Neuronal stem cell (in vitro differentiated cells): ENCODE data around the gene PTRH2.

ENCODE experiments used
- DNase-seq: peaks from one replicate; pipeline ENCODE4 v3.0.0-alpha.2; 2013; ENCODE audit warnings: low spot score
- H2AFZ ChIP-seq: one replicate; pipeline ENCODE4 v1.6.1; 2013; ENCODE audit warnings: mild to moderate bottlenecking, low read length, inconsistent platforms
- H2AK5ac ChIP-seq: 2 replicates; pipeline ENCODE4 v1.6.1; 2013; ENCODE audit warnings: low read depth, mild to moderate bottlenecking, inconsistent platforms, low read length, moderate library complexity, mixed read lengths
- H2BK120ac ChIP-seq: 2 replicates; pipeline ENCODE4 v1.6.1; 2013; ENCODE audit warnings: low read depth, mild to moderate bottlenecking, inconsistent platforms, low read length, moderate library complexity, mixed read lengths
- H2BK12ac ChIP-seq: one replicate; pipeline ENCODE4 v1.6.1; 2013; ENCODE audit warnings: low read length, inconsistent platforms
- H2BK15ac ChIP-seq: 2 replicates; pipeline ENCODE4 v1.6.1; 2013; ENCODE audit warnings: mild to moderate bottlenecking, low read length, inconsistent platforms, mixed read lengths
- H2BK5ac ChIP-seq: one replicate; pipeline ENCODE4 v1.6.1; 2013; ENCODE audit warnings: inconsistent platforms, mild to moderate bottlenecking, low read length, moderate library complexity
- H3K14ac ChIP-seq: one replicate; pipeline ENCODE4 v1.6.1; 2013; ENCODE audit warnings: low read length, inconsistent platforms
- H3K18ac ChIP-seq: 2 replicates; pipeline ENCODE4 v1.6.1; 2013; ENCODE audit warnings: low read length, inconsistent platforms
- H3K23ac ChIP-seq: 2 replicates; pipeline ENCODE4 v1.6.1; 2013; ENCODE audit warnings: low read depth, mild to moderate bottlenecking, mixed read lengths, low read length, inconsistent platforms; ENCODE audit not compliant: poor library complexity
- H3K27ac ChIP-seq: replicated peaks from 3 replicates; pipeline ENCODE4 v1.5.1; 2013; ENCODE audit warnings: low read length, inconsistent platforms
- H3K27me3 ChIP-seq, 3 experiments: 2 replicates each; pipeline ENCODE4 v1.6.1; 2013; ENCODE audit warnings: low read length in 3 of 3, mild to moderate bottlenecking in 2 of 3, inconsistent platforms in 1 of 3, low read depth in 1 of 3, mixed read lengths in 1 of 3, moderate library complexity in 1 of 3; ENCODE audit not compliant: control insufficient read depth in 3 of 3, insufficient read depth in 3 of 3
- H3K36me3 ChIP-seq, 2 donors: replicated peaks in 1 of 2; 2 replicates each; pipeline ENCODE4 v1.6.1; 2013; ENCODE audit warnings: low read length in 2 of 2; ENCODE audit not compliant: control insufficient read depth in 2 of 2, insufficient read depth in 2 of 2
- H3K4ac ChIP-seq: 2 replicates; pipeline ENCODE4 v1.6.1; 2013; ENCODE audit warnings: inconsistent platforms, mild to moderate bottlenecking, low read length, moderate library complexity
- H3K4me1 ChIP-seq, 2 donors: 1 replicate in 1 of 2; 2 replicates in 1 of 2; pipeline ENCODE4 v1.6.1; 2013; ENCODE audit warnings: low read length in 2 of 2, low read depth in 1 of 2; ENCODE audit not compliant: control insufficient read depth in 2 of 2, insufficient read depth in 1 of 2
- H3K4me2 ChIP-seq: one replicate; pipeline ENCODE4 v1.6.1; 2013; ENCODE audit warnings: mild to moderate bottlenecking, low read length, inconsistent platforms; ENCODE audit not compliant: insufficient read depth, poor library complexity, severe bottlenecking
- H3K4me3 ChIP-seq, 2 donors: 2 replicates each; pipeline ENCODE4 v1.5.1; 2013; ENCODE audit warnings: low read length in 2 of 2, mild to moderate bottlenecking in 2 of 2, inconsistent platforms in 1 of 2, moderate library complexity in 1 of 2
- H3K79me1 ChIP-seq: one replicate; pipeline ENCODE4 v1.6.1; 2013; ENCODE audit warnings: low read depth, mild to moderate bottlenecking, inconsistent platforms, low read length, moderate library complexity
- H3K9ac ChIP-seq: one replicate; pipeline ENCODE4 v1.6.1; 2013; ENCODE audit warnings: mild to moderate bottlenecking, low read depth, low read length, inconsistent platforms; ENCODE audit not compliant: poor library complexity
- H3K9me3 ChIP-seq, 2 donors: replicated peaks in 1 of 2; 2 replicates each; pipeline versions ENCODE3 to v1.6.1; 2013; ENCODE audit warnings: low read length in 2 of 2, mild to moderate bottlenecking in 2 of 2, inconsistent platforms in 1 of 2, low read depth in 1 of 2, mixed read lengths in 1 of 2, moderate library complexity in 1 of 2; ENCODE audit not compliant: control insufficient read depth in 2 of 2, insufficient read depth in 1 of 2
- H4K8ac ChIP-seq: one replicate; pipeline ENCODE4 v1.6.1; 2013; ENCODE audit warnings: low read depth, mild to moderate bottlenecking, inconsistent platforms, low read length, moderate library complexity
- H4K91ac ChIP-seq: one replicate; pipeline ENCODE4 v1.6.1; 2013; ENCODE audit warnings: low read length, low read depth, mild to moderate bottlenecking, inconsistent platforms; ENCODE audit not compliant: poor library complexity
- WGBS, 2 donors: extraction: QIAGEN DNeasy Blood & Tissue Kit; methylation state at CpG; one replicate each; pipeline ENCODE4 v1.1.7; 2013; ENCODE audit warnings: missing lambda C conversion rate in 2 of 2, mixed read lengths in 1 of 2; ENCODE audit not compliant: insufficient read length in 2 of 2, insufficient replicate concordance in 1 of 2; ENCODE audit errors: extremely low coverage in 2 of 2; 5-methylcytosine and 5-hydroxymethylcytosine counted together

Gene PTRH2

GRCh38 chr17:59722623-59723022 lies 15.4 kb upstream of the PTRH2 start:
- Histone ChIP-seq H3K79me1 (no peaks in the 10 kb centered on the region), H2BK5ac (no peak overlapping the region), H3K4ac (no peak overlapping the region), H2BK12ac (no peak overlapping the region), H3K27ac (no peak overlapping the region), H3K23ac (no peak overlapping the region), H3K9me3 (no peaks in the 10 kb centered on the region), H3K18ac (no peak overlapping the region), H2AK5ac (no peak overlapping the region), H3K14ac (no peak overlapping the region), H4K8ac (no peak overlapping the region), H3K36me3 (no peaks in the 10 kb centered on the region), H3K27me3 (no peaks in the 10 kb centered on the region), H3K4me2 (no peak overlapping the region), H3K4me3 (no peak overlapping the region), H2BK120ac (no peak overlapping the region), H2BK15ac (no peak overlapping the region), H3K4me1 (no peaks in the 10 kb centered on the region), H3K9ac (no peak overlapping the region), H4K91ac (no peak overlapping the region), H2AFZ (no peak overlapping the region)
- no CpG with 5 or more reads among the region's 4 CpGs for WGBS, 2 donors
- no peak for DNase-seq

DNA sequence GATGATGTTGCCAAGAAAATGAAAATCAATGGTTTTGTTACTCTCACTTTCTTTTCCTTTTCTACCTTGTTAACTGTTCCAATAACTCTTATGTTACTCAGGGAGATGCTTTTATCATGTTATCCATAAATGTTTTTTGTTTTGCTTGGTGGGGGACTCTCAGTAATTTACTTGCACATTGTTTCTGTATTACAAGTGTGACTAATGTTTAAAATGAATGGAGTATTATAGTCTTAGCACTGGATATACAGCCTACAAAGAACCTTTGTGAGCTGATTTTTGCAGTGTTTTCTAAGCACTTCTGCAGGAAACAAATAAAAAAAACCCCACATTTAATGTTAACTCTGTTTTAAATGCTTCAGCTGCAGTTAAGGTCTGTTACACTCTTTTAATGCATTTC lies 12.3 kb upstream of the PTRH2 start:
- Histone ChIP-seq H3K23ac (no peak overlapping the region), H3K9me3 (no peaks in the 10 kb centered on the region), H2BK12ac (no peak overlapping the region)

DNA sequence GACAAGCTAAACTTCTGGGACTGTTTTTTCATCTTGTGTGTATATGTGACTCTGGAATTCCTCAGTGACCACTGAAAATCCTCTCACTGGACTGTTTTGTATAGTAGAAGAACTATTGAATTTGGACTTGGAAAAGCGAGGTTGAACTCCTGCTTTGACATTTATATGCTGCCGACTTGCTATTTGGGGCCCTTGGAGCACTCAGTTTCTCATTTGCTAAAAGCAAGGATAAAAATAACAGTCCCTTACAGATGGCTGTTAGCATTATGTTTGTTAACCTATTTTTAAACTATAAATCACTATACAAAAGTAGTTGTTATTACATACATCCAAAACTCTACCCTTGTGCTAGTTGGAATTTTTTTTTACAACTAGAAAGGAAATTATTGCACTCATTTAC lies 9.2 kb upstream of the PTRH2 start:
- WGBS, 2 donors, result no CpG with 5 or more reads among the region's 2 CpGs
- no peak overlapping the region for H2AK5ac ChIP-seq
- no peak for DNase-seq

More for the DNA sequence above, 12.3 kb upstream of the PTRH2 start:
- H3K4ac ChIP-seq, result no peak overlapping the region
- H3K4me1 ChIP-seq, result no peaks in the 10 kb centered on the region
- H3K27ac ChIP-seq, result no peak overlapping the region
- H2BK120ac ChIP-seq, result no peak overlapping the region
- H4K8ac ChIP-seq, result no peak overlapping the region
- no peak overlapping the region for H2BK5ac ChIP-seq
- no peak overlapping the region for H4K91ac ChIP-seq
- no peak overlapping the region for H3K4me3 ChIP-seq
- no peak overlapping the region for H3K9ac ChIP-seq
- H3K36me3 ChIP-seq, result no peaks in the 10 kb centered on the region
- H3K4me2 ChIP-seq, result no peak overlapping the region
- H3K14ac ChIP-seq, result no peak overlapping the region
- H3K79me1 ChIP-seq, result no peaks in the 10 kb centered on the region
- DNase-seq, result no peak
- H2AK5ac ChIP-seq, result no peak overlapping the region
- H3K27me3 ChIP-seq, result no peaks in the 10 kb centered on the region
- H3K18ac ChIP-seq, result no peak overlapping the region
- H2AFZ ChIP-seq, result no peak overlapping the region
- H2BK15ac ChIP-seq, result no peak overlapping the region

DNA sequence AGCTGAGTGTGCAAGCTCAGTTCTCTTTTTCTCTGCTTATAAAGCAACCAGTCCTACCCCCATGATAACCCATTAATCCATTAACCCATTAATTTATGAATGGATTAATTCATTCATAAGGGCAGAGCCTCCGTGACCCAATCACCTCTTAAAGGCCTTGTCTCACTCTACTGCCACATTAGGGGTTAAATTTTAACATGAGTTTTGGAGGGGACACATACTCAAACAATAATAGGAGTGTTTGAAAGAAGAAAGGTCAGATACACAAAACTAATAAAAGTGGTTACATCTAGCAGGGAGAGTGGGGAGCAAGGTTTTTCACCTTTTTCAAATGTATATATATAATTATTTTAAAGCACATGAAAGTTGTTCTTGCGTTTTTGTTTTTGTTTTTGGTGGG lies 7.0 kb upstream of the PTRH2 start:
- no peaks in the 10 kb centered on the region for H3K36me3 ChIP-seq
- no peak overlapping the region for H3K9ac ChIP-seq
- H2AK5ac ChIP-seq, result no peak overlapping the region
- no peak overlapping the region for H3K14ac ChIP-seq
- no peak overlapping the region for H3K4me2 ChIP-seq
- no peak overlapping the region for H2BK12ac ChIP-seq
- no peaks in the 10 kb centered on the region for H3K9me3 ChIP-seq
- no peak overlapping the region for H2BK120ac ChIP-seq
- H3K27ac ChIP-seq, result no peak overlapping the region
- no peaks in the 10 kb centered on the region for H3K27me3 ChIP-seq
- H2BK15ac ChIP-seq, result no peak overlapping the region
- no CpG with 5 or more reads among the region's 2 CpGs for WGBS, 2 donors
- H3K79me1 ChIP-seq, result no peaks in the 10 kb centered on the region
- H4K8ac ChIP-seq, result no peak overlapping the region
- H2AFZ ChIP-seq, result no peak overlapping the region
- peaks cover 0 to under 1% of the 10 kb centered on the region in 2 donors for H3K4me1 ChIP-seq
- H2BK5ac ChIP-seq, result no peak overlapping the region
- DNase-seq, result no peak
- H3K23ac ChIP-seq, result no peak overlapping the region
- no peak overlapping the region for H3K18ac ChIP-seq
- no peak overlapping the region for H4K91ac ChIP-seq
- no peak overlapping the region for H3K4me3 ChIP-seq
- no peak overlapping the region for H3K4ac ChIP-seq

More for the DNA sequence above, 9.2 kb upstream of the PTRH2 start:
- Histone ChIP-seq H3K18ac (no peak overlapping the region), H3K14ac (no peak overlapping the region), H3K9ac (no peak overlapping the region), H3K36me3 (no peaks in the 10 kb centered on the region), H3K4me2 (no peak overlapping the region), H4K8ac (no peak overlapping the region), H3K23ac (no peak overlapping the region), H2BK12ac (no peak overlapping the region), H3K4me3 (no peak overlapping the region), H2AFZ (no peak overlapping the region), H3K27me3 (no peaks in the 10 kb centered on the region), H2BK15ac (no peak overlapping the region), H2BK120ac (no peak overlapping the region), H4K91ac (no peak overlapping the region), H3K27ac (no peak overlapping the region), H2BK5ac (no peak overlapping the region), H3K4ac (no peak overlapping the region), H3K9me3 (no peaks in the 10 kb centered on the region), H3K79me1 (no peaks in the 10 kb centered on the region), H3K4me1 (no peaks in the 10 kb centered on the region)
